ENCODE data around the gene MTA2.

MTA2 gene

GRCh38 chr11:62603072-62603408, 1.4 kb upstream of the MTA2 start:
- no peak for DNase-seq (ENCODE audit: low read depth)
- in situ Hi-C loops (cut with HindIII; ENCODE audit: low sequenced_read_pairs), result no loop called here
- peak overlapping the region; percentile 77 for H3K4me3 ChIP-seq (ENCODE audit: low read depth, low read length)
- TF ChIP-seq CTCF (IDR thresholded peaks at IDR 0.05; ENCODE audit: low read depth, low read length, missing control alignments), result no peak

GRCh38 chr11:62602141-62603071, 741 bp upstream of the MTA2 start:
- DNase-seq (ENCODE audit: low read depth), result no peak
- TF ChIP-seq CTCF (IDR thresholded peaks at IDR 0.05; ENCODE audit: low read depth, low read length, missing control alignments), result no peak
- peak overlapping the region; percentile 77 for H3K4me3 ChIP-seq (ENCODE audit: low read depth, low read length)
- in situ Hi-C loops (cut with HindIII; ENCODE audit: low sequenced_read_pairs), result no loop called here

GRCh38 chr11:62601122-62601371, 618 bp downstream of the MTA2 start:
- peak overlapping the region; percentile 77 for H3K4me3 ChIP-seq (ENCODE audit: low read depth, low read length)
- in situ Hi-C loops (cut with HindIII; ENCODE audit: low sequenced_read_pairs), result no loop called here
- TF ChIP-seq CTCF (IDR thresholded peaks at IDR 0.05; ENCODE audit: low read depth, low read length, missing control alignments), result no peak
- DNase-seq (ENCODE audit: low read depth), result no peak

GRCh38 chr11:62600367-62601121, 1.1 kb downstream of the MTA2 start:
- no peak for DNase-seq (ENCODE audit: low read depth)
- in situ Hi-C loops (cut with HindIII; ENCODE audit: low sequenced_read_pairs), result no loop called here
- TF ChIP-seq CTCF (IDR thresholded peaks at IDR 0.05; ENCODE audit: low read depth, low read length, missing control alignments), result no peak
- peak overlapping the region; percentile 77 for H3K4me3 ChIP-seq (ENCODE audit: low read depth, low read length)

- DNase-seq (ENCODE audit: low read depth), result no peak
- no peak for TF ChIP-seq CTCF (IDR thresholded peaks at IDR 0.05; ENCODE audit: low read depth, low read length, missing control alignments)
- in situ Hi-C loops (cut with HindIII; ENCODE audit: low sequenced_read_pairs), result no loop called here
- peak overlapping the region; percentile 77 for H3K4me3 ChIP-seq (ENCODE audit: low read depth, low read length)
These were observed 1.8 kb downstream of the MTA2 start for GRCh38 chr11:62599901-62600300.

- H3K4me3 ChIP-seq (ENCODE audit: low read depth, low read length), result peak overlapping the region; percentile 77
- in situ Hi-C loops (cut with HindIII; ENCODE audit: low sequenced_read_pairs), result no loop called here
- DNase-seq (ENCODE audit: low read depth), result peak; percentile 95
- TF ChIP-seq CTCF (IDR thresholded peaks at IDR 0.05; ENCODE audit: low read depth, low read length, missing control alignments), result no peak
These were observed 2.5 kb downstream of the MTA2 start for GRCh38 chr11:62599069-62599696.

Data from astrocyte of the cerebellum (primary cell).